ENCODE results near the gene RNU4-1.
A peak's percentile ranks its signal among the peaks of the same experiment; 100 is the strongest.
"Not testable (repeated sequence)": the region's sequence is repeated elsewhere in the genome, so short reads cannot be mapped to it uniquely, and the experiment has no call there.

RNU4-1 gene

GRCh38 chr12:120292661-120293531 is at the start of gene RNU4-1:
Gene RNU4-1, minus strand, starts transcription at chr12:120293237.
- DNase-seq (ENCODE audit: low read depth, low spot score): peak; percentile 76

GRCh38 chr12:120342175-120343038 is 49.4 kb upstream of the RNU4-1 start:
- DNase-seq (ENCODE audit: low read depth, low spot score): no peak

- no peak for DNase-seq (ENCODE audit: low read depth, low spot score)
Observed at GRCh38 chr12:120339256-120339655, 46.2 kb upstream of the RNU4-1 start.

- DNase-seq (ENCODE audit: low read depth, low spot score): no peak
Observed at GRCh38 chr12:120337730-120338129, 44.7 kb upstream of the RNU4-1 start.

GRCh38 chr12:120336392-120336791 is 43.4 kb upstream of the RNU4-1 start:
- not testable (repeated sequence) for DNase-seq (ENCODE audit: low read depth, low spot score)

- not testable (repeated sequence) for DNase-seq (ENCODE audit: low read depth, low spot score)
Observed at GRCh38 chr12:120335447-120335846, 42.4 kb upstream of the RNU4-1 start.

GRCh38 chr12:120332523-120332922 is 39.5 kb upstream of the RNU4-1 start:
- DNase-seq (ENCODE audit: low read depth, low spot score): no peak

GRCh38 chr12:120332041-120332440 is 39.0 kb upstream of the RNU4-1 start:
- no peak for DNase-seq (ENCODE audit: low read depth, low spot score)

GRCh38 chr12:120331390-120331789 is 38.4 kb upstream of the RNU4-1 start:
- DNase-seq (ENCODE audit: low read depth, low spot score): no peak

GRCh38 chr12:120328228-120328627 is 35.2 kb upstream of the RNU4-1 start:
- no peak for DNase-seq (ENCODE audit: low read depth, low spot score)

GRCh38 chr12:120327593-120327992 is 34.6 kb upstream of the RNU4-1 start, which contains the start of gene PLA2G1B:
Gene PLA2G1B, minus strand, starts transcription at chr12:120327779. Its CDS starts 26 bp downstream, at chr12:120327753.
- no peak for DNase-seq (ENCODE audit: low read depth, low spot score)

- no peak for DNase-seq (ENCODE audit: low read depth, low spot score)
Observed at GRCh38 chr12:120324841-120325417, 31.9 kb upstream of the RNU4-1 start.

- DNase-seq (ENCODE audit: low read depth, low spot score): no peak
Observed at GRCh38 chr12:120323772-120324171, 30.7 kb upstream of the RNU4-1 start.

- DNase-seq (ENCODE audit: low read depth, low spot score): no peak
Observed at GRCh38 chr12:120321382-120322202, 28.6 kb upstream of the RNU4-1 start.

- DNase-seq (ENCODE audit: low read depth, low spot score): peak; percentile 97
Observed at GRCh38 chr12:120317224-120318105, 24.4 kb upstream of the RNU4-1 start.

- DNase-seq (ENCODE audit: low read depth, low spot score): no peak
Observed at GRCh38 chr12:120316798-120317223, 23.8 kb upstream of the RNU4-1 start.

- DNase-seq (ENCODE audit: low read depth, low spot score): no peak
Observed at GRCh38 chr12:120314220-120314619, 21.2 kb upstream of the RNU4-1 start.

- DNase-seq (ENCODE audit: low read depth, low spot score): peak; percentile 77
Observed at GRCh38 chr12:120301962-120302815, 9.2 kb upstream of the RNU4-1 start, which contains the start of gene SIRT4. Gene SIRT4, plus strand, starts transcription at chr12:120302321. Its CDS starts 1,241 bp downstream, at chr12:120303562.

GRCh38 chr12:120292411-120292660 is 701 bp downstream of the RNU4-1 start:
- DNase-seq (ENCODE audit: low read depth, low spot score): no peak

All from brain pericyte (primary cell).